H9 (cell line): ENCODE measurements around the gene RBFOX2. TPM values are rescaled to one million over a fixed set of nuclear protein-coding genes. Genes with fewer than 3 reads are reported as not detected.
"Not testable (repeated sequence)": the region's sequence is repeated elsewhere in the genome, so short reads cannot be mapped to it uniquely, and the experiment has no call there.

Experiments
- DNase-seq: peaks from one replicate; pipeline ENCODE4 v3.0.0-alpha.2; 2017
- H2AFZ ChIP-seq: one replicate; pipeline ENCODE4 v1.6.1; 2013; ENCODE audit warnings: mild to moderate bottlenecking, low read length, control low read depth, moderate library complexity
- H2AK5ac ChIP-seq: 2 replicates; pipeline ENCODE4 v1.6.1; 2013; ENCODE audit warnings: low read length, control low read depth, mixed read lengths; ENCODE audit not compliant: insufficient read length
- H2BK120ac ChIP-seq: one replicate; pipeline ENCODE4 v1.6.1; 2013; ENCODE audit warnings: low read depth, mild to moderate bottlenecking, low read length, control low read depth, inconsistent platforms; ENCODE audit not compliant: poor library complexity, severe bottlenecking
- H2BK12ac ChIP-seq: 2 replicates; pipeline ENCODE4 v1.6.1; 2013; ENCODE audit warnings: low read length, control low read depth, mixed read lengths, low read depth; ENCODE audit not compliant: insufficient read length
- H2BK15ac ChIP-seq: 2 replicates; pipeline ENCODE4 v1.6.1; 2013; ENCODE audit warnings: low read depth, low read length, control low read depth
- H2BK20ac ChIP-seq: one replicate; pipeline ENCODE4 v1.6.1; 2013; ENCODE audit warnings: low read depth, mild to moderate bottlenecking, low read length, control low read depth, inconsistent platforms; ENCODE audit not compliant: poor library complexity, severe bottlenecking
- H2BK5ac ChIP-seq: 2 replicates; pipeline ENCODE4 v1.6.1; 2013; ENCODE audit warnings: low read length, control low read depth, mixed read lengths; ENCODE audit not compliant: insufficient read length
- H3K14ac ChIP-seq: 2 replicates; pipeline ENCODE4 v1.6.1; 2013; ENCODE audit warnings: low read length, control low read depth; ENCODE audit not compliant: insufficient read depth
- H3K18ac ChIP-seq: 2 replicates; pipeline ENCODE4 v1.6.1; 2013; ENCODE audit warnings: low read depth, mild to moderate bottlenecking, mixed read lengths, low read length, control low read depth; ENCODE audit not compliant: insufficient read length
- H3K23ac ChIP-seq: 2 replicates; pipeline ENCODE4 v1.6.1; 2013; ENCODE audit warnings: low read length, control low read depth, mixed read lengths, low read depth; ENCODE audit not compliant: insufficient read length
- H3K23me2 ChIP-seq: 2 replicates; pipeline ENCODE4 v1.6.1; 2013; ENCODE audit warnings: low read depth, mild to moderate bottlenecking, mixed read lengths, low read length, control low read depth; ENCODE audit not compliant: insufficient read length, poor library complexity, severe bottlenecking
- H3K27ac ChIP-seq: 2 replicates; pipeline ENCODE4 v1.5.1; 2013; ENCODE audit warnings: low read length, control low read depth, mixed read lengths, low read depth; ENCODE audit not compliant: insufficient read length
- H3K27me3 ChIP-seq: 2 replicates; pipeline ENCODE4 v1.6.1; 2013; ENCODE audit warnings: low read length, control low read depth, inconsistent platforms; ENCODE audit not compliant: insufficient read depth
- H3K4ac ChIP-seq: 2 replicates; pipeline ENCODE4 v1.6.1; 2013; ENCODE audit warnings: low read depth, mild to moderate bottlenecking, control low read depth, inconsistent platforms, low read length, moderate library complexity
- H3K4me1 ChIP-seq: 2 replicates; pipeline ENCODE4 v1.6.1; 2013; ENCODE audit warnings: low read length, control low read depth, inconsistent platforms; ENCODE audit not compliant: insufficient read depth
- H3K4me2 ChIP-seq: 2 replicates; pipeline ENCODE4 v1.6.1; 2013; ENCODE audit warnings: low read length, control low read depth, mixed read lengths; ENCODE audit not compliant: insufficient read length, insufficient read depth
- H3K56ac ChIP-seq: 2 replicates; pipeline ENCODE4 v1.6.1; 2013; ENCODE audit warnings: low read depth, mild to moderate bottlenecking, mixed read lengths, low read length, control low read depth; ENCODE audit not compliant: insufficient read length
- H3K79me1 ChIP-seq: 2 replicates; pipeline ENCODE4 v1.6.1; 2013; ENCODE audit warnings: low read depth, mild to moderate bottlenecking, moderate library complexity, low read length, control low read depth, inconsistent platforms; ENCODE audit not compliant: insufficient read depth, poor library complexity, severe bottlenecking
- H3K79me2 ChIP-seq: 2 replicates; pipeline ENCODE4 v1.6.1; 2013; ENCODE audit warnings: low read length, control low read depth, inconsistent platforms; ENCODE audit not compliant: insufficient read depth
- H3K9ac ChIP-seq: 2 replicates; pipeline ENCODE4 v1.6.1; 2013; ENCODE audit warnings: low read length, control low read depth, mixed read lengths; ENCODE audit not compliant: insufficient read length; ENCODE audit errors: extremely low read depth
- H3K9me3 ChIP-seq: one replicate; pipeline ENCODE4 v1.6.1; 2013; ENCODE audit warnings: low read depth, low read length, inconsistent platforms; ENCODE audit not compliant: control insufficient read depth
- H3T11ph ChIP-seq: one replicate; pipeline ENCODE4 v1.6.1; 2013; ENCODE audit warnings: mild to moderate bottlenecking, low read length, control low read depth, inconsistent platforms
- H4K20me1 ChIP-seq: one replicate; pipeline ENCODE4 v1.6.1; 2013; ENCODE audit not compliant: control insufficient read depth, insufficient read length, insufficient read depth
- H4K5ac ChIP-seq: 2 replicates; pipeline ENCODE4 v1.6.1; 2013; ENCODE audit warnings: low read depth, mild to moderate bottlenecking, mixed read lengths, low read length, control low read depth; ENCODE audit not compliant: insufficient read length
- H4K8ac ChIP-seq: replicated peaks from 2 replicates; pipeline ENCODE4 v1.6.1; 2013; ENCODE audit warnings: low read length, control low read depth, mixed read lengths, low read depth; ENCODE audit not compliant: insufficient read length
- H4K91ac ChIP-seq: 2 replicates; pipeline ENCODE4 v1.6.1; 2013; ENCODE audit warnings: low read depth, mild to moderate bottlenecking, moderate library complexity, mixed read lengths, low read length, control low read depth; ENCODE audit not compliant: insufficient read length
- H3K27ac Mint-ChIP-seq, 3 experiments: 2 replicates in 2 of 3; 3 replicates in 1 of 3; pipeline ENCODE4 v1.8.0; 2020 to 2021; ENCODE audit warnings: mixed read lengths in 3 of 3, mild to moderate bottlenecking in 1 of 3, moderate library complexity in 1 of 3
- H3K27me3 Mint-ChIP-seq: 2 replicates; pipeline ENCODE4 v1.8.0; 2021; ENCODE audit warnings: low read depth, mild to moderate bottlenecking, moderate library complexity, mixed read lengths
- H3K36me3 Mint-ChIP-seq, 3 experiments: 2 replicates in 2 of 3; 3 replicates in 1 of 3; pipeline ENCODE4 v1.8.0; 2020 to 2021; ENCODE audit warnings: low read depth in 3 of 3, mixed read lengths in 3 of 3; ENCODE audit not compliant: insufficient read depth in 1 of 3
- H3K4me1 Mint-ChIP-seq, 2 experiments: 2 replicates each; pipeline ENCODE4 v1.8.0; 2020; ENCODE audit warnings: mixed read lengths in 2 of 2
- H3K4me3 Mint-ChIP-seq, 2 experiments: 2 replicates in 1 of 2; 3 replicates in 1 of 2; pipeline ENCODE4 v1.8.0; 2020 to 2021; ENCODE audit warnings: mild to moderate bottlenecking in 2 of 2, mixed read lengths in 2 of 2, moderate library complexity in 1 of 2
- H3K9me3 Mint-ChIP-seq, 2 experiments: 2 replicates in 1 of 2; 3 replicates in 1 of 2; pipeline ENCODE4 v1.8.0; 2020; ENCODE audit warnings: mild to moderate bottlenecking in 2 of 2, mixed read lengths in 2 of 2, moderate library complexity in 1 of 2
- WGBS: extraction: QIAGEN DNeasy Blood & Tissue Kit; methylation state at CpG from one replicate; pipeline ENCODE4 v1.1.7; 2013; ENCODE audit warnings: missing lambda C conversion rate, low lambda C conversion rate, mixed read lengths; ENCODE audit not compliant: insufficient read length; ENCODE audit errors: extremely low coverage; 5-methylcytosine and 5-hydroxymethylcytosine counted together
- total RNA-seq: library from RNA; stranded (reverse); gene quantifications from 2 replicates; pipeline ENCODE4 v1.2.1, GENCODE V29; 2021
- TF ChIP-seq, protein P1 (sequence below): fragments of 200-600 bp; sonication (generic); conservative IDR thresholded peaks from 3 replicates; pipeline ENCODE4 v1.8.0; 2021; ENCODE audit warnings: antibody characterized with exemption, mild to moderate bottlenecking

The RBFOX2 gene
- total RNA-seq, 1 experiment from 2014 or later = 84.7 TPM

DNA sequence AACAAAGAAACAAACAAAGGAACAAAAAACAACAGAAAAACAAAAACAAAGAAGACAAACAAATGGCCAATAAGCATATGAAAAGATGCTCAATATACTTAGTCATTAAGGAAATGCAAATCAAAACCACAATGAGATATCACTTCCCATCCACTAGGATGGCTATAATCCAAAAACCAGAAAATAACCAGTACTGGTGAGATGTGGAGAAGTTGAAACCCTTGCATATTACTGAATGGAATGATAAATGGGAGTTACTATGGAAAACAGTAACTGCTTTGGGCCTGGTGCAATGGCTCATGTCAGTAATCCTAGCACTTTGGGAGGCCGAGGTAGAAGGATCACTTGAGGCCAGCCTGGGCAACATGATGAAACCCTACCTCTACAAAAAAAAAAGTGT lies 44.9 kb upstream of the RBFOX2 start:
- Histone ChIP-seq H4K20me1 (no peaks in the 10 kb centered on the region), H4K5ac (no peak overlapping the region), H3K9me3 (no peaks in the 10 kb centered on the region), H3K27ac (no peak overlapping the region), H3K14ac (no peak overlapping the region), H2BK20ac (no peak overlapping the region), H2BK5ac (no peak overlapping the region), H3K9ac (no peak overlapping the region), H3T11ph (no peak overlapping the region), H2BK120ac (no peak overlapping the region), H3K4me2 (no peak overlapping the region), H3K18ac (no peak overlapping the region), H3K56ac (no peak overlapping the region), H3K79me2 (no peaks in the 10 kb centered on the region), H2AFZ (no peak overlapping the region), H4K91ac (no peak overlapping the region), H2BK12ac (no peak overlapping the region), H3K4me1 (no peaks in the 10 kb centered on the region), H3K27me3 (no peaks in the 10 kb centered on the region), H2AK5ac (no peak overlapping the region), H3K23me2 (no peaks in the 10 kb centered on the region), H3K4ac (no peak overlapping the region), H4K8ac (no peak overlapping the region), H3K79me1 (no peaks in the 10 kb centered on the region), H2BK15ac (no peak overlapping the region), H3K23ac (no peak overlapping the region)
- H3K9me3 Mint-ChIP-seq = peaks cover 5 to 9% of the 10 kb centered on the region in 2 experiments; a peak in 4 of 5 replicates
- H3K4me3 Mint-ChIP-seq = no peak overlapping the region
- no CpG with 5 or more reads among the region's 1 CpG for WGBS
- TF ChIP-seq, protein P1, sequence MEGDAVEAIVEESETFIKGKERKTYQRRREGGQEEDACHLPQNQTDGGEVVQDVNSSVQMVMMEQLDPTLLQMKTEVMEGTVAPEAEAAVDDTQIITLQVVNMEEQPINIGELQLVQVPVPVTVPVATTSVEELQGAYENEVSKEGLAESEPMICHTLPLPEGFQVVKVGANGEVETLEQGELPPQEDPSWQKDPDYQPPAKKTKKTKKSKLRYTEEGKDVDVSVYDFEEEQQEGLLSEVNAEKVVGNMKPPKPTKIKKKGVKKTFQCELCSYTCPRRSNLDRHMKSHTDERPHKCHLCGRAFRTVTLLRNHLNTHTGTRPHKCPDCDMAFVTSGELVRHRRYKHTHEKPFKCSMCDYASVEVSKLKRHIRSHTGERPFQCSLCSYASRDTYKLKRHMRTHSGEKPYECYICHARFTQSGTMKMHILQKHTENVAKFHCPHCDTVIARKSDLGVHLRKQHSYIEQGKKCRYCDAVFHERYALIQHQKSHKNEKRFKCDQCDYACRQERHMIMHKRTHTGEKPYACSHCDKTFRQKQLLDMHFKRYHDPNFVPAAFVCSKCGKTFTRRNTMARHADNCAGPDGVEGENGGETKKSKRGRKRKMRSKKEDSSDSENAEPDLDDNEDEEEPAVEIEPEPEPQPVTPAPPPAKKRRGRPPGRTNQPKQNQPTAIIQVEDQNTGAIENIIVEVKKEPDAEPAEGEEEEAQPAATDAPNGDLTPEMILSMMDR = no peak
- peaks cover 2% of the 10 kb centered on the region for H3K27me3 Mint-ChIP-seq
- peaks cover 0 to 2% of the 10 kb centered on the region in 2 experiments; a peak in 1 of 4 replicates for H3K4me1 Mint-ChIP-seq
- no peak overlapping the region; a peak in 1 of 7 replicates for H3K27ac Mint-ChIP-seq
- DNase-seq = no peak
- H3K36me3 Mint-ChIP-seq = peaks cover 0 to 4% (median 0%) of the 10 kb centered on the region in 3 experiments; a peak in 2 of 7 replicates

DNA sequence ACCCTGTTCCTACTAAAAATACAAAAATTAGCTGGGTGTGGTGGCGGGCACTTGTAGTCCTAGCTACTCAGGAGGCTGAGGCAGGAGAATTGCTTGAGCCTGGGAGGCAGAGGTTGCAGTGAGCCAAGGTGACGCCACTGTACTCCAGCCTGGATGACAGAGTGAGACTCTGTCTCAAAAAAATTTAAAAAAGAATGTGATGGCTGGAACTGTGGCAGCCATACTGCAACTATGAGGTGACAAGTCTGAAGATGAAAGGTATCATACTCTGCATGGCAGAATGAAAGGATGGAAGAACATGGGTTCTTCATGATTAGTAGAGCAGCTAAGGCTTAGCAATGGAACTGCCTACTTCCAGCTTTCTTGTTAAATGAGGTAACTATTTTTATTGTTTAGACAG lies 42.0 kb upstream of the RBFOX2 start:
- H4K5ac ChIP-seq, H3K79me2 ChIP-seq, H3K4me2 ChIP-seq, H3K4ac ChIP-seq, H3K27me3 ChIP-seq, H2BK15ac ChIP-seq, H4K91ac ChIP-seq, H3K4me1 ChIP-seq, H3K4me3 Mint-ChIP-seq, H2AK5ac ChIP-seq, H2BK12ac ChIP-seq, H3K14ac ChIP-seq, H2BK20ac ChIP-seq, H3K27me3 Mint-ChIP-seq, H3K56ac ChIP-seq, H3K79me1 ChIP-seq, H3K23ac ChIP-seq, H3K9me3 Mint-ChIP-seq, H3K36me3 Mint-ChIP-seq, H3K4me1 Mint-ChIP-seq, H4K20me1 ChIP-seq, H3K9ac ChIP-seq, H4K8ac ChIP-seq, H3T11ph ChIP-seq, H3K9me3 ChIP-seq, DNase-seq, H3K18ac ChIP-seq, H2AFZ ChIP-seq, H3K27ac Mint-ChIP-seq, H2BK5ac ChIP-seq, H2BK120ac ChIP-seq, H3K23me2 ChIP-seq, H3K27ac ChIP-seq: not testable (repeated sequence)
- no CpG with 5 or more reads among the region's 2 CpGs for WGBS
